ENCODE results near the gene DLGAP1. TPM values are rescaled to one million over a fixed set of nuclear protein-coding genes. Genes with fewer than 3 reads are reported as not detected.

Gene DLGAP1
- total and polyA plus RNA-seq, 4 donors: 0.06 to 1.2 (median 0.17) TPM; not detected in 1

DNA sequence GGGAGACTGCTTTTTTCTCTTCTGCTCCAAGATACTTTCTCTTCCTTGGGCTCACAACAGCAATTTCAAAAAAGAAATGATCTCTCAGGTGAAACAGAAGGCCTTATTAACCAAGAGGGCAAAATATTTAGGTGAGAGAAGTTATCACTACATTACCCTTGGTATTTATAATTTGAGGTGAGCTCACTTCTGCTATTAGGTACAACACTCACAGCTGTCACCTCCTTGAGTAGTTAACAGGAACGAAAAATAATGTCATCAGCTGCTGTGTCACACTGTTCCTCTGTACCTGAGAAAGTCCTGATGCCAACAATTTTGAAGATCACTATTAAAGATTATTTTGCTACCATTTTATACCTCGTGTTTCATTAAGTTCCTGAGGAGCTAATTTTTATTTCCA, 205.0 kb downstream of the DLGAP1 start:
- DNase-seq (ENCODE audit: low spot score): no peak
- H3K9ac ChIP-seq (ENCODE audit: low read depth in 1 of 2, low read length in 2 of 2): no peak overlapping the region
- no peaks in the 10 kb centered on the region for H3K4me1 ChIP-seq (ENCODE audit: control insufficient read depth in 4 of 4, insufficient read depth in 4 of 4, low read length in 3 of 4)
- no peaks in the 10 kb centered on the region for H3K27me3 ChIP-seq (ENCODE audit: control insufficient read depth in 4 of 4, insufficient read depth in 4 of 4, low read length in 3 of 4)
- TF ChIP-seq, protein P1, sequence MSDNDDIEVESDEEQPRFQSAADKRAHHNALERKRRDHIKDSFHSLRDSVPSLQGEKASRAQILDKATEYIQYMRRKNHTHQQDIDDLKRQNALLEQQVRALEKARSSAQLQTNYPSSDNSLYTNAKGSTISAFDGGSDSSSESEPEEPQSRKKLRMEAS (IDR thresholded peaks at IDR 0.05): no peak
- no peak for TF ChIP-seq JUND (IDR thresholded peaks at IDR 0.05)
- TF ChIP-seq, protein P2, sequence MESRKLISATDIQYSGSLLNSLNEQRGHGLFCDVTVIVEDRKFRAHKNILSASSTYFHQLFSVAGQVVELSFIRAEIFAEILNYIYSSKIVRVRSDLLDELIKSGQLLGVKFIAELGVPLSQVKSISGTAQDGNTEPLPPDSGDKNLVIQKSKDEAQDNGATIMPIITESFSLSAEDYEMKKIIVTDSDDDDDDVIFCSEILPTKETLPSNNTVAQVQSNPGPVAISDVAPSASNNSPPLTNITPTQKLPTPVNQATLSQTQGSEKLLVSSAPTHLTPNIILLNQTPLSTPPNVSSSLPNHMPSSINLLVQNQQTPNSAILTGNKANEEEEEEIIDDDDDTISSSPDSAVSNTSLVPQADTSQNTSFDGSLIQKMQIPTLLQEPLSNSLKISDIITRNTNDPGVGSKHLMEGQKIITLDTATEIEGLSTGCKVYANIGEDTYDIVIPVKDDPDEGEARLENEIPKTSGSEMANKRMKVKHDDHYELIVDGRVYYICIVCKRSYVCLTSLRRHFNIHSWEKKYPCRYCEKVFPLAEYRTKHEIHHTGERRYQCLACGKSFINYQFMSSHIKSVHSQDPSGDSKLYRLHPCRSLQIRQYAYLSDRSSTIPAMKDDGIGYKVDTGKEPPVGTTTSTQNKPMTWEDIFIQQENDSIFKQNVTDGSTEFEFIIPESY (IDR thresholded peaks at IDR 0.05): no peak
- TF ChIP-seq HNF4G (IDR thresholded peaks at IDR 0.05): no peak
- WGBS: 58% methylated on average over 2 of the region's 2 CpGs
- H3K36me3 ChIP-seq (ENCODE audit: control insufficient read depth in 4 of 4, insufficient read depth in 3 of 4, low read depth in 1 of 4, low read length in 3 of 4): no peaks in the 10 kb centered on the region
- H3K4me3 ChIP-seq (ENCODE audit: low read depth in 1 of 3, low read length in 3 of 3): no peak overlapping the region
- no peak overlapping the region for H3K27ac ChIP-seq (ENCODE audit: low read depth in 1 of 2, low read length in 2 of 2)
- no peaks in the 10 kb centered on the region for H3K9me3 ChIP-seq (ENCODE audit: control insufficient read depth in 4 of 4, low read length in 3 of 4)

DNA sequence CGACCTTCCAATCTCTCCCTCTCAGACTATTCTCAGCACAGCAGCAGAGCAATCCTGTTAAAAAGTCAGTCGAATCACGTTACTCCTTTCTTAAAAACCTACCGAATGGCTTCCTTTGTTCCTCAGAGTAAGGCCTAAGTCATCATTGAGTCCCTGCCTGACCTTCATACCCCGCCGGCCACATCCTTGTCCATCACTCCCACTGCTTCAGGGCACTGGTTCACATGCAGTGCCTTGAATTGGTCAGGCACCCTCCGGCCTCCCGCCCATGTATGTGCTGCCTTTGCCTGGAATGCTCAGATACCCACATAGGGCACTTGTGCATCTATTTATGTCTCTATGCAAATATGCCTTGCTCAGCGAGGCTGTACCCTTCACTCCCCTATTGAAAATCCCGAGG, 206.4 kb downstream of the DLGAP1 start:
- Histone ChIP-seq H3K36me3 (ENCODE audit: control insufficient read depth in 4 of 4, insufficient read depth in 3 of 4, low read depth in 1 of 4, low read length in 3 of 4) (no peaks in the 10 kb centered on the region), H3K9me3 (ENCODE audit: control insufficient read depth in 4 of 4, low read length in 3 of 4) (no peaks in the 10 kb centered on the region), H3K4me1 (ENCODE audit: control insufficient read depth in 4 of 4, insufficient read depth in 4 of 4, low read length in 3 of 4) (no peaks in the 10 kb centered on the region), H3K27ac (ENCODE audit: low read depth in 1 of 2, low read length in 2 of 2) (no peak overlapping the region), H3K4me3 (ENCODE audit: low read depth in 1 of 3, low read length in 3 of 3) (no peak overlapping the region), H3K9ac (ENCODE audit: low read depth in 1 of 2, low read length in 2 of 2) (no peak overlapping the region), H3K27me3 (ENCODE audit: control insufficient read depth in 4 of 4, insufficient read depth in 4 of 4, low read length in 3 of 4) (no peaks in the 10 kb centered on the region)
- WGBS: 86% methylated on average over 10 of the region's 10 CpGs
- no peak for DNase-seq (ENCODE audit: low spot score)
- TF ChIP-seq TAF1 (conservative IDR thresholded peaks at IDR 0.05) (no peak), FOXA1 (IDR thresholded peaks at IDR 0.05) (no peak), JUND (IDR thresholded peaks at IDR 0.05) (no peak), RAD21 (IDR thresholded peaks at IDR 0.05) (no peak)
- TF ChIP-seq, protein P1 (IDR thresholded peaks at IDR 0.05): no peak
- TF ChIP-seq, protein P3, sequence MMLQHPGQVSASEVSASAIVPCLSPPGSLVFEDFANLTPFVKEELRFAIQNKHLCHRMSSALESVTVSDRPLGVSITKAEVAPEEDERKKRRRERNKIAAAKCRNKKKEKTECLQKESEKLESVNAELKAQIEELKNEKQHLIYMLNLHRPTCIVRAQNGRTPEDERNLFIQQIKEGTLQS (IDR thresholded peaks at IDR 0.05): no peak
- TF ChIP-seq, protein P4, sequence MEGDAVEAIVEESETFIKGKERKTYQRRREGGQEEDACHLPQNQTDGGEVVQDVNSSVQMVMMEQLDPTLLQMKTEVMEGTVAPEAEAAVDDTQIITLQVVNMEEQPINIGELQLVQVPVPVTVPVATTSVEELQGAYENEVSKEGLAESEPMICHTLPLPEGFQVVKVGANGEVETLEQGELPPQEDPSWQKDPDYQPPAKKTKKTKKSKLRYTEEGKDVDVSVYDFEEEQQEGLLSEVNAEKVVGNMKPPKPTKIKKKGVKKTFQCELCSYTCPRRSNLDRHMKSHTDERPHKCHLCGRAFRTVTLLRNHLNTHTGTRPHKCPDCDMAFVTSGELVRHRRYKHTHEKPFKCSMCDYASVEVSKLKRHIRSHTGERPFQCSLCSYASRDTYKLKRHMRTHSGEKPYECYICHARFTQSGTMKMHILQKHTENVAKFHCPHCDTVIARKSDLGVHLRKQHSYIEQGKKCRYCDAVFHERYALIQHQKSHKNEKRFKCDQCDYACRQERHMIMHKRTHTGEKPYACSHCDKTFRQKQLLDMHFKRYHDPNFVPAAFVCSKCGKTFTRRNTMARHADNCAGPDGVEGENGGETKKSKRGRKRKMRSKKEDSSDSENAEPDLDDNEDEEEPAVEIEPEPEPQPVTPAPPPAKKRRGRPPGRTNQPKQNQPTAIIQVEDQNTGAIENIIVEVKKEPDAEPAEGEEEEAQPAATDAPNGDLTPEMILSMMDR (IDR thresholded peaks at IDR 0.05; ENCODE audit: low read depth, low read length, missing input control): no peak

DNA sequence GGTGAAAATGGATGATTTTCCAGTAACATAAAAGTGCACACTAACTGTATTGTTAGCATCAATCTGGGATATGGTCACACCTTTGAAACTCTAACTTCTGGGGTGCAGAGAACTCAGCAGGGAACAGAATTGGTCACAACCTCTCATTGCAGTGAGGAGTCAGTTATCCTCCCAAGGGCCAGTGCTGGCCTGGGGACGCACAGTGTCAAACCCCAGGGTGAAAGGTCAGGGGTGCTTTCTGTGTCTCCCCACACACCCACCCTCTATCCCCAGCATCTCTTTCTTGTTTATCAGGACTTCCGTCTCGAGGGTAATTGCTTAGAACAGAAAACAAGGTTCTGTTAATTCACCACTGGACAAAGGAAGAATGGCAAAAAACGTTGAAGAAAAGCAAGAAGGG, 208.7 kb downstream of the DLGAP1 start:
- Histone ChIP-seq H3K9ac (ENCODE audit: low read depth in 1 of 2, low read length in 2 of 2) (no peak overlapping the region), H3K36me3 (ENCODE audit: control insufficient read depth in 4 of 4, insufficient read depth in 3 of 4, low read depth in 1 of 4, low read length in 3 of 4) (no peaks in the 10 kb centered on the region), H3K27ac (ENCODE audit: low read depth in 1 of 2, low read length in 2 of 2) (no peak overlapping the region), H3K4me3 (ENCODE audit: low read depth in 1 of 3, low read length in 3 of 3) (no peak overlapping the region), H3K27me3 (ENCODE audit: control insufficient read depth in 4 of 4, insufficient read depth in 4 of 4, low read length in 3 of 4) (no peaks in the 10 kb centered on the region), H3K4me1 (ENCODE audit: control insufficient read depth in 4 of 4, insufficient read depth in 4 of 4, low read length in 3 of 4) (no peaks in the 10 kb centered on the region), H3K9me3 (ENCODE audit: control insufficient read depth in 4 of 4, low read length in 3 of 4) (no peaks in the 10 kb centered on the region)
- DNase-seq (ENCODE audit: low spot score): no peak
- WGBS: 72% methylated on average over 4 of the region's 4 CpGs
- TF ChIP-seq SP1 (IDR thresholded peaks at IDR 0.05) (no peak), TAF1 (conservative IDR thresholded peaks at IDR 0.05) (no peak), YY1 (IDR thresholded peaks at IDR 0.05) (no peak), HNF4G (IDR thresholded peaks at IDR 0.05) (no peak), GABPA (IDR thresholded peaks at IDR 0.05 in 1 of 2, conservative IDR thresholded peaks at IDR 0.05 in 1 of 2) (no peak), NR2F2 (IDR thresholded peaks at IDR 0.05) (no peak), EGR1 (IDR thresholded peaks at IDR 0.05; ENCODE audit: low read depth in 2 of 2) (no peak)
- TF ChIP-seq, protein P5, sequence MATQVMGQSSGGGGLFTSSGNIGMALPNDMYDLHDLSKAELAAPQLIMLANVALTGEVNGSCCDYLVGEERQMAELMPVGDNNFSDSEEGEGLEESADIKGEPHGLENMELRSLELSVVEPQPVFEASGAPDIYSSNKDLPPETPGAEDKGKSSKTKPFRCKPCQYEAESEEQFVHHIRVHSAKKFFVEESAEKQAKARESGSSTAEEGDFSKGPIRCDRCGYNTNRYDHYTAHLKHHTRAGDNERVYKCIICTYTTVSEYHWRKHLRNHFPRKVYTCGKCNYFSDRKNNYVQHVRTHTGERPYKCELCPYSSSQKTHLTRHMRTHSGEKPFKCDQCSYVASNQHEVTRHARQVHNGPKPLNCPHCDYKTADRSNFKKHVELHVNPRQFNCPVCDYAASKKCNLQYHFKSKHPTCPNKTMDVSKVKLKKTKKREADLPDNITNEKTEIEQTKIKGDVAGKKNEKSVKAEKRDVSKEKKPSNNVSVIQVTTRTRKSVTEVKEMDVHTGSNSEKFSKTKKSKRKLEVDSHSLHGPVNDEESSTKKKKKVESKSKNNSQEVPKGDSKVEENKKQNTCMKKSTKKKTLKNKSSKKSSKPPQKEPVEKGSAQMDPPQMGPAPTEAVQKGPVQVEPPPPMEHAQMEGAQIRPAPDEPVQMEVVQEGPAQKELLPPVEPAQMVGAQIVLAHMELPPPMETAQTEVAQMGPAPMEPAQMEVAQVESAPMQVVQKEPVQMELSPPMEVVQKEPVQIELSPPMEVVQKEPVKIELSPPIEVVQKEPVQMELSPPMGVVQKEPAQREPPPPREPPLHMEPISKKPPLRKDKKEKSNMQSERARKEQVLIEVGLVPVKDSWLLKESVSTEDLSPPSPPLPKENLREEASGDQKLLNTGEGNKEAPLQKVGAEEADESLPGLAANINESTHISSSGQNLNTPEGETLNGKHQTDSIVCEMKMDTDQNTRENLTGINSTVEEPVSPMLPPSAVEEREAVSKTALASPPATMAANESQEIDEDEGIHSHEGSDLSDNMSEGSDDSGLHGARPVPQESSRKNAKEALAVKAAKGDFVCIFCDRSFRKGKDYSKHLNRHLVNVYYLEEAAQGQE (IDR thresholded peaks at IDR 0.05): no peak

Data from liver (tissue), 9 donors.